SU-DHL-6 (cell line): ENCODE data around the gene MYH4.

Experiments used
- CTCF ChIP-seq: fragments of 200-600 bp; sonication (generic); IDR thresholded peaks from one replicate; pipeline ENCODE4 v1.5.1; 2017; ENCODE audit warnings: antibody characterized with exemption, mild to moderate bottlenecking, low read length, moderate library complexity; ENCODE audit not compliant: insufficient read depth, poor library complexity, severe bottlenecking
- EZH2phosphoT487 ChIP-seq: fragments of 200-600 bp; sonication (generic), shearing (Covaris generic); conservative IDR thresholded peaks from 2 replicates; pipeline ENCODE4 v1.6.1; 2018; ENCODE audit warnings: mild to moderate bottlenecking, antibody characterized with exemption, low read length, moderate library complexity, mixed read lengths

DNA sequence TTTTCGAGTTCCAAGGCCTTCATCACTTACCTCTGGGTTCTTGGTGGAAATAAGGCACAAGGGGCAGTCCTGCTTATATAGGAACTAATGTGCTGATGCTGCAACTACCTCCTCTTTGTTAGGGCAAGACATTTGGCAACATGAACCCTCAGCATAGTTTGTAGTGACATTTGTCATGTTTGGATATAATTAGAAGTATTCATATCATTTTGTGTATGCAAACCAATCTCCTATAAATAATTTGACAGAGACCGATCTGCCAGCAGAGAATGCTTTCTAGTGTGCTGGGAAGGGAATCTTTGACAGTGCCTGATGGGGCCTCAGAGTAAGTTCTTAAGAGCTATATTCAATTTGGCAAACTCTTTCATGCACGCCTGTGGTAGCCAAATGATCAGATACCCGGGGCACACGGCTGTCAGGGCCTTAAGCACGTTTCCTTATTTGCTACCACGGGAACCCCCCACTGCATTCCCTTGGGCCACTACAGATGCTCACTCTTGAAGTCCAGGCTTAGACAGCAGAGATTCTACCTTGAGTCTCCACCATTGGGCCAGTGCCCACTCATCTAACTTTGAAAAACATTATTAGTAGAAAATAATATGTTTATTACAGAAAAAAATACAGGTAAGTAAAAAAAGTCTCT lies 47.3 kb downstream of the MYH4 start, which contains the start of gene MYH8:
- no peak for TF ChIP-seq CTCF
- TF ChIP-seq EZH2phosphoT487: no peak
